Duodenal mucosa (tissue), 2 donors: ENCODE data around the gene MED26.

Source experiments
- H3K27ac ChIP-seq: one replicate; pipeline ENCODE4 v1.7.0; 2013; ENCODE audit warnings: low read depth, low read length
- H3K27me3 ChIP-seq, 2 donors: one replicate each; pipeline ENCODE4 v1.7.0; 2013; ENCODE audit warnings: low read length in 2 of 2, control low read depth in 1 of 2; ENCODE audit not compliant: insufficient read depth in 2 of 2, control insufficient read depth in 1 of 2
- H3K36me3 ChIP-seq, 2 donors: one replicate each; pipeline ENCODE4 v1.7.0; 2013; ENCODE audit warnings: low read length in 2 of 2, control low read depth in 1 of 2; ENCODE audit not compliant: insufficient read depth in 2 of 2, control insufficient read depth in 1 of 2
- H3K4me1 ChIP-seq, 2 donors: one replicate each; pipeline ENCODE4 v1.7.0; 2013; ENCODE audit warnings: low read length in 2 of 2, control low read depth in 1 of 2; ENCODE audit not compliant: insufficient read depth in 2 of 2, control insufficient read depth in 1 of 2
- H3K4me3 ChIP-seq, 2 donors: one replicate each; pipeline ENCODE4 v1.7.0; 2013; ENCODE audit warnings: low read length in 2 of 2, low read depth in 1 of 2
- H3K9ac ChIP-seq, 2 donors: one replicate each; pipeline ENCODE4 v1.7.0; 2013; ENCODE audit warnings: low read length in 2 of 2, low read depth in 1 of 2
- H3K9me3 ChIP-seq, 2 donors: one replicate each; pipeline ENCODE4 v1.7.0; 2013; ENCODE audit warnings: low read length in 2 of 2, control low read depth in 1 of 2; ENCODE audit not compliant: control insufficient read depth in 1 of 2

Gene MED26

GRCh38 chr19:16650821-16651220 is 22.8 kb upstream of the MED26 start:
- H3K9ac ChIP-seq = no peak overlapping the region

GRCh38 chr19:16649734-16650133 is 21.7 kb upstream of the MED26 start:
- Histone ChIP-seq H3K4me1 (no peaks in the 10 kb centered on the region), H3K27ac (no peak overlapping the region), H3K27me3 (no peaks in the 10 kb centered on the region), H3K4me3 (no peak overlapping the region), H3K9ac (no peak overlapping the region), H3K9me3 (no peaks in the 10 kb centered on the region), H3K36me3 (peaks cover 44 to 76% of the 10 kb centered on the region in 2 donors)

More at GRCh38 chr19:16650821-16651220, 22.8 kb upstream of the MED26 start:
- Histone ChIP-seq H3K36me3 (peaks cover 42 to 75% of the 10 kb centered on the region in 2 donors), H3K4me3 (no peak overlapping the region), H3K9me3 (no peaks in the 10 kb centered on the region), H3K4me1 (no peaks in the 10 kb centered on the region), H3K27me3 (no peaks in the 10 kb centered on the region), H3K27ac (no peak overlapping the region)

GRCh38 chr19:16645140-16645539 is 17.1 kb upstream of the MED26 start:
- H3K9me3 ChIP-seq = no peaks in the 10 kb centered on the region
- H3K4me3 ChIP-seq = no peak overlapping the region
- peaks cover 39 to 77% of the 10 kb centered on the region in 2 donors for H3K36me3 ChIP-seq
- no peaks in the 10 kb centered on the region for H3K4me1 ChIP-seq
- no peak overlapping the region for H3K27ac ChIP-seq
- no peaks in the 10 kb centered on the region for H3K27me3 ChIP-seq
- no peak overlapping the region for H3K9ac ChIP-seq

- Histone ChIP-seq H3K27ac (no peak overlapping the region), H3K36me3 (peaks cover 37 to 77% of the 10 kb centered on the region in 2 donors), H3K27me3 (no peaks in the 10 kb centered on the region), H3K9ac (no peak overlapping the region), H3K4me3 (no peak overlapping the region), H3K4me1 (no peaks in the 10 kb centered on the region), H3K9me3 (no peaks in the 10 kb centered on the region)
Observed at GRCh38 chr19:16641695-16642094, 13.7 kb upstream of the MED26 start.

GRCh38 chr19:16640951-16641350 is 12.9 kb upstream of the MED26 start:
- Histone ChIP-seq H3K9ac (no peak overlapping the region), H3K27ac (no peak overlapping the region), H3K4me1 (no peaks in the 10 kb centered on the region), H3K27me3 (no peaks in the 10 kb centered on the region), H3K4me3 (no peak overlapping the region), H3K9me3 (no peaks in the 10 kb centered on the region), H3K36me3 (peaks cover 30 to 73% of the 10 kb centered on the region in 2 donors)

- Histone ChIP-seq H3K9me3 (no peaks in the 10 kb centered on the region), H3K27ac (no peak overlapping the region), H3K4me1 (no peaks in the 10 kb centered on the region), H3K36me3 (peaks cover 22 to 70% of the 10 kb centered on the region in 2 donors), H3K4me3 (no peak overlapping the region), H3K27me3 (no peaks in the 10 kb centered on the region), H3K9ac (no peak overlapping the region)
Observed at GRCh38 chr19:16638666-16639065, 10.7 kb upstream of the MED26 start.

- Histone ChIP-seq H3K4me1 (no peaks in the 10 kb centered on the region), H3K9ac (no peak overlapping the region), H3K36me3 (peaks cover 18 to 68% of the 10 kb centered on the region in 2 donors), H3K27ac (no peak overlapping the region), H3K9me3 (no peaks in the 10 kb centered on the region), H3K4me3 (no peak overlapping the region), H3K27me3 (no peaks in the 10 kb centered on the region)
Observed at GRCh38 chr19:16637535-16637934, 9.5 kb upstream of the MED26 start.

GRCh38 chr19:16631465-16631864 is 3.5 kb upstream of the MED26 start:
- Histone ChIP-seq H3K9ac (no peak overlapping the region), H3K4me3 (no peak overlapping the region), H3K36me3 (peaks cover 12 to 40% of the 10 kb centered on the region in 2 donors), H3K9me3 (no peaks in the 10 kb centered on the region), H3K27me3 (no peaks in the 10 kb centered on the region), H3K27ac (no peak overlapping the region), H3K4me1 (peaks cover 8 to 18% of the 10 kb centered on the region in 2 donors)

- Histone ChIP-seq H3K9me3 (no peaks in the 10 kb centered on the region), H3K4me1 (peaks cover 17 to 30% of the 10 kb centered on the region in 2 donors), H3K4me3 (peak overlapping the region; percentile 77 to 85), H3K9ac (peak overlapping the region; percentile 86 to 90), H3K27me3 (no peaks in the 10 kb centered on the region), H3K27ac (peak overlapping the region; percentile 94), H3K36me3 (peaks cover 11 to 39% of the 10 kb centered on the region in 2 donors)
Observed at GRCh38 chr19:16628984-16629691, 1.1 kb upstream of the MED26 start.

- H3K4me1 ChIP-seq = peaks cover 17 to 30% of the 10 kb centered on the region in 2 donors
- H3K27ac ChIP-seq = peak overlapping the region; percentile 37
- peak overlapping the region; percentile 90 to 95 for H3K4me3 ChIP-seq
- H3K9me3 ChIP-seq = no peaks in the 10 kb centered on the region
- peaks cover 8 to 40% of the 10 kb centered on the region in 2 donors for H3K36me3 ChIP-seq
- H3K9ac ChIP-seq = peak overlapping the region; percentile 91 to 99
- no peaks in the 10 kb centered on the region for H3K27me3 ChIP-seq
Observed at GRCh38 chr19:16627928-16628182, 149 bp downstream of the MED26 start.
